HG03571 (cell line): ENCODE results near the gene CACNA1A.
"Not testable (repeated sequence)": the region's sequence is repeated elsewhere in the genome, so short reads cannot be mapped to it uniquely, and the experiment has no call there.

Experiments
- ATAC-seq: cut with Tn5 transposase; IDR thresholded peaks from one replicate; pipeline ENCODE4 v1.9.1; 2021; ENCODE audit not compliant: unreplicated experiment

CACNA1A gene

GRCh38 chr19:13282486-13283065 is 223.7 kb downstream of the CACNA1A start:
- no peak for ATAC-seq

DNA sequence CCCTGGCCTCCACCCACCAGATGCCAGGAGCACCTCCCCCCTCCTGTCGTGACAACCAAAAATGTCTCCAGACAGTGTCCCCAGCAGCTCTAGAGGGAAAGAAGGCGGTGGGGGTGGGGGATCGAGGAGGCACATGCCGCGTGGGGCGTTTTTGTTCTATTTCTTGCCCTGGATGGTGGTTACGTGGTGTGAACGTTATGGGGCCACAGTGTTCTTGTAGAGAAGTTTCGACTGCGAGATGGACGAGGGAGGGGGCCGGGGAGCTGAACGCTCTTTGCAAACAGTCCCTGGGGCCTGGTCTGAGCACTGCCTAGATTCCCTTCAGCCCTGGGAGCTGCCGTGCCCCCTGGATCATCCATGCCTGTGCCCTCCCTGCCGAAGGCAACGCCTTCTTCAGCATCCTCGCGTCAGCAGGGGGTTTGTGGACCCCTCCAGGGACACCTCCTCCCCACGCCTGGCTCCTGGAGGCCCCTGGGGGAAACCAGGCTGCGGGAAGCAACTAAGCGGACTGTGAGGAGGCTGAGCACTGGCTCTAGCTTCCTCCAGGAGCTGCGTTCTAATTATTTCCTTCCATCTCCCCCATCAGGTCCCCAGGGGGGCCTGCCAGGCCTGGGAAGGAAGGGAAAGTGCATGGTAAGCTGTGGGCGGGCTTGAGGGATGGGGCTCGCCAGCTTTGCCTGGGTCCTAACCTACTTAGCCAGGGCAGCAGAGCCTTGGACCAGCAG is 224.6 kb downstream of the CACNA1A start:
- ATAC-seq, result no peak

- ATAC-seq, result no peak
Observed at GRCh38 chr19:13277104-13277809, 229.0 kb downstream of the CACNA1A start.

- no peak for ATAC-seq
Observed at GRCh38 chr19:13275016-13275722, 231.1 kb downstream of the CACNA1A start.

GRCh38 chr19:13270514-13271105 is 235.7 kb downstream of the CACNA1A start:
- no peak for ATAC-seq

DNA sequence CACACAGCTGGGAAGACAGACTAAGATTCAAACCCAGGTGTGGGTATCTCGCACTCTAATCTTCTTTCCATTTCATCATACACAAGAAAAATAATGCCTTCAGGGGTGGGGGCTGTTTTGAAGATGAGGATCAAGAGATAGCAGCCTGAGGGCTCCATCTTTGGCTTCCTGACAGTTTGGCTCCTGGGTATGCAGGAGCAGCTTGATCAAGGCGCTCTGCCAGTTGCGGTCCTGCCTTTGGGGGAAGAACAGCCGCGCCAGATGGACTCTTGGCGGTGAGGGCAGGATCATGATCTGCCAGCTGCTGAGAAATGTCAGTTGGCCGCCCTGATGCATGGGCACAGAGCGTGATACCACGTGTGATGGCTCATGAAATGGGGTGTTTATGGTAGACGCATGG is 236.9 kb downstream of the CACNA1A start:
- no peak for ATAC-seq

- ATAC-seq, result no peak
Observed at GRCh38 chr19:13267889-13268288, 238.4 kb downstream of the CACNA1A start.

DNA sequence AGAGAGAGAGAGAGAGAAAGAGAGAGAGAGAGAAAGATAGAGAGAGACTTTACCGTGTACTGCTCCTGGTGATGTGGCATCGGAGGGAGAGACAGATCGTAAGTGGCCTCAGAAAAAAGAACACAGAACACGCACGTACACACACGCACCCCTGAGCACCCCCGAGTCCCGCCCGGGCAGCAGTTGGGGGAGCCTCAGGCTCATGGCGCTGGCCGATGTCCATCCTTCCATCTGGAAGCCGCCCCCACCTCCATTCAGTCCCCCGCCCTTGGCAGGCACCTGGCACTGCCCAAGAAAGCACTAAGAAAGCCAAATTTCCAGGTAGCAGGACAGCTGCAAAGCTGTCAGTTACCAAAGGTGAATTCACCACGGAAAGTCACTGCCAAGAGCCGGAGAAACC is 239.1 kb downstream of the CACNA1A start:
- ATAC-seq, result no peak

- no peak for ATAC-seq
Observed at GRCh38 chr19:13262450-13262849, 243.8 kb downstream of the CACNA1A start.

- ATAC-seq, result no peak
Observed at GRCh38 chr19:13260883-13261653, 245.2 kb downstream of the CACNA1A start.

- ATAC-seq, result no peak
Observed at GRCh38 chr19:13256918-13257317, 249.4 kb downstream of the CACNA1A start.

GRCh38 chr19:13256398-13256797 is 249.9 kb downstream of the CACNA1A start:
- not testable (repeated sequence) for ATAC-seq

DNA sequence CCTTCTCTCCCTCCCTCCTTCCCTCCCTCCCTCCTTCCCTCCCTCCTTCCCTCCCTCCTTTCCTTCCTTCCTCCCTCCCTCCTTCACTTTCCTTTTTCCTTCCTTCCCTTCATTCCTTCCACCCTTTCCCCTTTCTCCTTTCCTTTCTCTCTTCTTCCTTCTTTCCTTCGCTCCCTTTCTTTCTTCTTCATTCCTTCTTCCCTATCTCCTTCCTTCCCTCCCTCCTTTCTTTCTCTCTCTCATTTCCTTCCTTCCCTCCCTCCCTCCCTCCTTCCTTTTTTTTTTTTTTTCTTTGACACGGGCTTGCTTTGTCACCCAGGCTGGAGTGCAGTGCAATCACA is 250.6 kb downstream of the CACNA1A start:
- ATAC-seq, result no peak

GRCh38 chr19:13255041-13255718 is 251.1 kb downstream of the CACNA1A start:
- no peak for ATAC-seq

GRCh38 chr19:13252569-13253335 is 253.5 kb downstream of the CACNA1A start:
- ATAC-seq, result no peak

DNA sequence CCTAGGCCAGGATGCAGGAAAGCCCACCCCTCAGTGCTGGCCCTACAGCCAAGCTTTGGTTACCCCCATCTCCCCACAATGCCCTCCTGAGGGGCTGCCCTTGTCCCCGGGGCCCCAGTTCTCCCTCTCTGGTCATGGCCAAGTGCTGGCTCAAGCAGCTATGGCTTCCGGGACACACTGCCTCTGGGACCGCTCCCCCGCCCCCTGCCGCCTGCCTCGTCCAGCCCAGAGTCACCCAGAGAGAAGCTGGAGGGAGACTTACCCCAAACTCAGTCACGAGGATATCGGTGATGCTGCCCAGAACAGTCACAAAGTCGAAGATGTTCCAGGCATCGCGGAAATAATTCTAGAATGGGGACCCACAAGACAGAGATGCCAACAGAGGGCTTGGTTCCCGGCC is 261.4 kb downstream of the CACNA1A start:
- no peak for ATAC-seq

DNA sequence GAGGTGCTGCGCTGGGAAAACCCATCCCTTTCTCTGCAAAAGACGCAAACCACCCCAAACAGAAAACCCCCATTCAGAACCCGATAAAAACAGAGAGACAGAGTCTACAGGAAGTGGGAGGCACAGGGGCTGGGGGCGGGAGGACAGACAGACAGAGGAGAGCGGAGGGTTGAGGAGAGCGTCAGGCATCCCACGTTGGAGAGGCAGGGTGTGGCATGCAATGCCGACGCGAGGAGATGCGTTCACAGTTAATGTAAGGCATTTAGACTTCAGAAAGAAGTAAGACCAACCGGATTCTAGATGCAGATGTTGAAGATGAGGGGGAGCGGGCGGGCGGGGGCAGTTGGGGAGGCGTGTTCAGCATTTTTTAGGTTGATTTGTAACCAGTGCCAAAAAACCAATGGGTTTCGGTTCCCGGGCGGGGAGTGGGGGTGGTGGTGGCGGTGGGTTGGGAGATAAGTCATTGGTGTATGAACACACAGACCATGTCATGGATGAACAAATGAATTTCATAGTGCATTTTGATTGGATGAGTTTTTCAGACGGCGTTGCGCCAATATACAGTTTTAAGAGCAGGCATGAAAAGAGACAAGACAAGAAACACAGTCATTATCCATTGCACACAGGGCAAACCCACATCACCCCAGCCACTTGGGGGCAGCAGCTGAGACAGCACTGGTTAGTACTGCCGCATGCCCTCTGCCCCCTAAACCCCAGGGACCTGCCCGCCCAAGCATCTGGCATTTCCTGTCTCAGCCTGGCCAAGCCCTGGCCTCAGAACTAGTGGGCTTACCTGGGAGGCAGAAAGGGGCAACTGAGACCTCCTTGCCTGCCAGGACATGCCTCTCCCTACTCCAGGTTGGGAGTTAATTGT is 264.8 kb downstream of the CACNA1A start:
- no peak for ATAC-seq

- no peak for ATAC-seq
Observed at GRCh38 chr19:13240312-13241022, 265.8 kb downstream of the CACNA1A start.
